Effector memory CD4-positive, alpha-beta T cell (primary cell): ENCODE results near the gene SLC2A4RG.
A peak's percentile ranks its signal among the peaks of the same experiment; 100 is the strongest.
"Not testable (repeated sequence)": the region's sequence is repeated elsewhere in the genome, so short reads cannot be mapped to it uniquely, and the experiment has no call there.

ENCODE experiments used
- DNase-seq, 3 donors: peaks; one replicate each; pipeline ENCODE4 v3.0.0-alpha.2; 2020
- H3K27ac ChIP-seq: 2 replicates; pipeline ENCODE4 v1.7.0; 2013; ENCODE audit warnings: mild to moderate bottlenecking, low read length, moderate library complexity; ENCODE audit not compliant: insufficient read depth, poor library complexity, severe bottlenecking
- H3K27me3 ChIP-seq: replicated peaks from 2 replicates; pipeline ENCODE4 v1.7.0; 2013; ENCODE audit warnings: mild to moderate bottlenecking, low read length; ENCODE audit not compliant: insufficient read depth, control insufficient read depth, poor library complexity, severe bottlenecking
- H3K36me3 ChIP-seq: 2 replicates; pipeline ENCODE4 v1.7.0; 2013; ENCODE audit warnings: mild to moderate bottlenecking, low read length, moderate library complexity; ENCODE audit not compliant: control insufficient read depth, insufficient read depth
- H3K4me1 ChIP-seq: 2 replicates; pipeline ENCODE4 v1.7.0; 2013; ENCODE audit warnings: low read length, mild to moderate bottlenecking; ENCODE audit not compliant: control insufficient read depth, insufficient read depth, poor library complexity, severe bottlenecking
- H3K4me3 ChIP-seq: 2 replicates; pipeline ENCODE4 v1.7.0; 2013; ENCODE audit warnings: low read length, low read depth, mild to moderate bottlenecking; ENCODE audit not compliant: insufficient read depth, poor library complexity, severe bottlenecking
- H3K9me3 ChIP-seq: 2 replicates; pipeline ENCODE4 v1.7.0; 2013; ENCODE audit warnings: mild to moderate bottlenecking, low read length, moderate library complexity; ENCODE audit not compliant: control insufficient read depth

Gene SLC2A4RG

DNA sequence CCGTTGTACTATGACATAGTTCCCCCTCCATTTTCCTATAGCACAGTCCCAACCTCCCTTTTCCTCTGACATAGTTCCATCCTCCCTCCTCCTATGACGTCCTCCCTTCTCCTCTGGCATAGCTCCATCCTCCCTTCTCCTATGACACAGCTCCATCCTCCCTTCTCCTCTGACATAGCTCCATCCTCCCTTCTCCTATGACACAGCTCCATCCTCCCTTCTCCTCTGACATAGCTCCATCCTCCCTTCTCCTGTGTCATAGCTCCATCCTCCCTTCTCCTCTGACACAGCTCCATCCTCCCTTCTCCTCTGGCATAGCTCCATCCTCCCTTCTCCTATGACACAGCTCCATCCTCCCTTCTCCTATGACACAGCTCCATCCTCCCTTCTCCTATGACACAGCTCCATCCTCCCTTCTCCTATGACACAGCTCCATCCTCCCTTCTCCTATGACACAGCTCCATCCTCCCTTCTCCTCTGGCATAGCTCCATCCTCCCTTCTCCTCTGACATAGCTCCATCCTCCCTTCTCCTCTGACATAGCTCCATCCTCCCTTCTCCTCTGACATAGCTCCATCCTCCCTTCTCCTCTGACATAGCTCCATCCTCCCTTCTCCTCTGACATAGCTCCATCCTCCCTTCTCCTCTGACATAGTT is 16.5 kb upstream of the SLC2A4RG start:
- H3K9me3 ChIP-seq, H3K27ac ChIP-seq, DNase-seq, H3K27me3 ChIP-seq, H3K4me3 ChIP-seq: not testable (repeated sequence)
- H3K4me1 ChIP-seq = peaks cover 11% of the 10 kb centered on the region
- H3K36me3 ChIP-seq = peaks cover 15% of the 10 kb centered on the region

DNA sequence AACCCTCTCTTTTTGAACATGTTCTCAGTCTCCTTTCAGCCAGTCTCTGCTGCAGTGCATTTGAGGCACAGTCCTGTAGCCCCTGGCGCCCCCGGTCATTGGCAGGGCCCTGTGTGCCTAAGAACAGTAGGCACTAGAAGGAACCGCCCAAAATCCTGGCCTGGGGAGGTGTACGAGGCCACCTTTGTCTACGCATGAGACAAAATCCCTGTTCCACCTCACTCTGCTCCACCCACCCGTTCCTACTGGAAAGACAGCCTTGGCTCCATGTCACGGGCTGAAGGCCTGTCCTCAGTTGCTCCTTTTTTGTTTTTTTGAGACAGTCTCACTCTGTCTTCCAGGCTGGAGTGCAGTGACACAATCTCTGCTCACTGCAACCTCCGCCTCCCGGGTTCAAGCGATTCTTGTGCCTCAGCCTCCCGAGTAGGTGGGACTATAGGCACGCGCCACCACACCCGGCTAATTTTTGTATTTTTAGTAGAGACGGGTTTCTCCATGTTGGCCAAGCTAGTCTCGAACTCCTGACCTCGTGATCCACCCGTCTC is 9.3 kb upstream of the SLC2A4RG start:
- H3K27ac ChIP-seq = peak overlapping the region; percentile 42

DNA sequence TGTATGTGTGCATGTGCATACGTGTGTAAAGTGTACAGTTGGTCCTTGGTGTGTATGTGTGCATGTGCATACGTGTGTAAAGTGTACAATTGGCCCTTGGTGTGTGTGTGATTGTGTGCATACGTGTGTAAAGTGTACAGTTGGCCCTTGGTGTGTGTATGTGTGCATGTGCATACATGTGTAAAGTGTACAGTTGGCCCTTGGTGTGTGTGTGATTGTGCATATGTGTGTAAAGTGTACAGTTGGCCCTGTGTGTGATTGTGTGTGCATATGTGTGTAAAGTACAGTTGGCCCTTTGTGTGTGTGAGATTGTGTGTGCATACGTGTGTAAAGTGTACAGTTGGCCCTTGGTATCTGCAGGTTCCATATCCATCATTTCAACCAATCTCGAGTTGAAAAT is 8.2 kb upstream of the SLC2A4RG start:
- Histone ChIP-seq H3K4me1 (peaks cover 48% of the 10 kb centered on the region), H3K27me3 (no peaks in the 10 kb centered on the region), H3K36me3 (peaks cover 25% of the 10 kb centered on the region), H3K4me3 (no peak overlapping the region), H3K27ac (no peak overlapping the region), H3K9me3 (no peaks in the 10 kb centered on the region)
- DNase-seq = no peak

More for the DNA sequence above, 9.3 kb upstream of the SLC2A4RG start:
- Histone ChIP-seq H3K4me1 (peaks cover 42% of the 10 kb centered on the region), H3K36me3 (peaks cover 20% of the 10 kb centered on the region)
- not testable (repeated sequence) for H3K27me3 ChIP-seq, H3K9me3 ChIP-seq, DNase-seq, H3K4me3 ChIP-seq

DNA sequence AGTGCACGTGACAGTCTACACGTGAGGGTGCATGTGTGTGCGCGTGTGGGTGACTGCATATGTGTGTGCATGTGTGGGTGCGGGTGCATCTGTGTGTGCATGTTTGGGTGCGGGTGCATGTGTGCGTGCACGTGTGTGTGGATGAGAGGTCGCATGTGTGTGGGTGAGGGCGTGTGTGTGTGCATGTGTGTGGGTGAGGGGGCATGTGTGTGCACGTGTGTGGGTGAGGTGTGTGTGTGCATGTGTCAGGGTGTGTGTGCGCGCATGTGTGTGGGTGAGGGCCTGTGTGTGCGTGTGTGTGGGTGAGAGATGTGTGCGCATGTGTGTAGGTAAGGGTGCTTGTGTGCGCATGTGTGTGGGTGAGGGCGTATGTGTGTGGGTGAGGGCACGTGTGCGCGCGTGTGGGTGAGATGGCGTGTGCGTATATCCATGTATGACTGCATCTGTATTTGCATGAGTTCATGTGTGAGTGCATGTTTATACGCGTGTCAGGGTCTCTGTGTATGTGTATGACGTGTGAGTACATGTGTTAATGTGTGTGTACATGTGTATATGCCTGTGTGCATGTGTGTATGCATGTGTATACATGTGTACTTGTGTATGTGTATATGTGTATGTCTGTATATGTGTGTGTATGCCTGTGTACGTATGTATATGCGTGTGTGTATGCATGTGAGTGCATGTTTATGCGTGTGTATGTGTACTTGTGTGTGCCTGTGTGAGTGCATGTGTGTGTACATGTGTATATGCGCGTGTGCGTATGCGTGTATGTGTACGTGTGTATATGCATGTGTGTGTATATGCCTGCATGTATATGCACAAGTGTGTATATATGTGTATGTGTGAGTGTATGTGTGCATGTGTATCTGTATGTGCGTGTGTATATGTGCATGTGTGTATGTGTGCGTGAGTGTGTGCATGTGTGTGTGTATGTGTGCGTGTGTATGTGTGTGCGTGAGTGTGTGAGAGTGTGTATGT is 7.2 kb upstream of the SLC2A4RG start:
- Histone ChIP-seq H3K27ac (no peak overlapping the region), H3K4me1 (peaks cover 44% of the 10 kb centered on the region), H3K4me3 (no peak overlapping the region), H3K9me3 (no peaks in the 10 kb centered on the region), H3K36me3 (peaks cover 25% of the 10 kb centered on the region), H3K27me3 (no peaks in the 10 kb centered on the region)
- DNase-seq = no peak

DNA sequence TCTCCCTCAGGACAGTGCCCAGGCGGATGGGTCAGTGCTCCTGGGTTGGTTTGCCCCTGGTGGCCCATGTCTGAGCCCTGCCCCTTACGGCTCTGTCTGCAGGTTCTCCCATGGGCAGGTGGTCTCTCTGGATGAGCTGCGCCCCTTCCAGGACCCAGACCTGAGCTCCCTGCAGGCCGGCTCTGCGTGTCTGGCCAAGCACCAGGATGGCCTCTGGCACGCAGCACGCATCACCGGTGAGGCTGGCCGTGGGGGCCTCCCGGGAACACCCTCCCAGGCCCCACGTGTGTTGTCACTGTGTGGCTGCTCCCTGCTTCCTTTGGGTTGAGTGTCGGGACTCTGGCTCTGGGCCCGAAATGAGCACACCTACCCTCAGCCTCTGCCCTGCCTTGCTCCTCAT is 6.5 kb upstream of the SLC2A4RG start:
- Histone ChIP-seq H3K4me1 (peaks cover 37% of the 10 kb centered on the region), H3K9me3 (no peaks in the 10 kb centered on the region), H3K27me3 (no peaks in the 10 kb centered on the region), H3K4me3 (no peak overlapping the region), H3K36me3 (peaks cover 25% of the 10 kb centered on the region), H3K27ac (no peak overlapping the region)
- DNase-seq = no peak

DNA sequence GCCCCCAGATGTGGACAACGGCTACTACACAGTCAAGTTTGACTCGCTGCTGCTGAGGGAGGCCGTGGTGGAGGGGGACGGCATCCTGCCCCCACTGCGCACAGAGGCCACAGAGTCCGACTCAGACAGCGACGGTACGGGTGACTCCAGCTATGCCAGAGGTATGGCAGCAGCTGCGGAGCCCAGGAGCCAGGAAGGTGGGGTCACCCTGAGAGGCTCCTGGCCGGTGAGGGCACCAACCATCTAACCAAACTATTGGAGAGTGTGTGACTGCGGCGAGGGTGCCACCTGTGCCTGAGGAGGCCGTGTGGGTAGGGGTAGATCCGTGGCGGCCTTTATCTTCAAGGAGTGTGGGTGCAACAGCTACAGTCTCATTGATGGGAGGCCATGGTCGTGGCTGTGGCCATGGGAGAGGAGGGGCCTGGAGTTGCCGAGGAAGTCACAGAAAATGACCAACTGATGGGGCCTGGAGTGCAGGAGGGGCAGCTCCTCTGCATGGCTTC is 5.9 kb upstream of the SLC2A4RG start:
- no peak for DNase-seq
- Histone ChIP-seq H3K27me3 (no peaks in the 10 kb centered on the region), H3K27ac (no peak overlapping the region), H3K4me1 (peaks cover 37% of the 10 kb centered on the region), H3K4me3 (no peak overlapping the region), H3K36me3 (peaks cover 25% of the 10 kb centered on the region), H3K9me3 (no peaks in the 10 kb centered on the region)

DNA sequence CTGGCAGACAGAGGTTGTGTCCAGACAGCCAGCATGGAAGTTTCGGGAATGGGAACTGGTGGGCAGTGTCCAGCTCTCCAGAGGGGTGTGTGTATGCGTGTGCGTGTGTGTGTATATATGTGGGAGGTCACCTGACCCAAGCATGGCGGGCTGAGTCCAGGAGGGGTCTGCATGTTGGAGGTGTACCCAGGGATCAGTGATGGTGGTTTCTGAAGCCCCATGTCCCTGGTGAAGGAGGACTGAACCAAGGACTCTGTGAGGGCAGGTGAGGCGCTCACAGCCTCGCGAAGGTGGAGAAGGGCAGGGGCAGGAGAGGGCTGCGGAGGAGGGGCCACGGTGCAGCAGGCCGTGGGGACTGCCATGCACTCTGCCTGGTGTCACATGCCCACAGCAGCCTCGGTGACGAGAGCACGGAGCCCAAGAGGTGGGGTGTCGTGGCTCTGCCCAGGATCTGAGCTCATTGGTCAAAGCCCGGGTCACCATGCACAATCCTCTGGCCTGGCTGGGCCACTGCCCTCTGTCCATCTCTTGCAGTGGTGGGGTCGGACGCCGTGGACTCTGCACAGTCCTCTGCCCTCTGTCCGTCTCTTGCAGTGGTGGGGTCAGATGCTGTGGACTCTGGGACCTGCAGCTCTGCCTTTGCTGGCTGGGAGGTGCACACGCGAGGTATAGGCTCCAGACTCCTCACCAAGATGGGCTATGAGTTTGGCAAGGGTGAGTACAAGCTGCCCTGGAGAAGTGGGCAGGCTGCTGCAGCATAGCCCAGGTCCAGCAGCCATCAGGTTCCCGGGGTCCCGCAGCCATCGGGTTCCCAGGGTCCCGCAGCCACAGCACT is 5.2 kb upstream of the SLC2A4RG start:
- Histone ChIP-seq H3K27ac (no peak overlapping the region), H3K4me1 (peaks cover 43% of the 10 kb centered on the region), H3K4me3 (no peak overlapping the region), H3K9me3 (no peaks in the 10 kb centered on the region), H3K27me3 (no peaks in the 10 kb centered on the region), H3K36me3 (peaks cover 25% of the 10 kb centered on the region)
- no peak for DNase-seq

DNA sequence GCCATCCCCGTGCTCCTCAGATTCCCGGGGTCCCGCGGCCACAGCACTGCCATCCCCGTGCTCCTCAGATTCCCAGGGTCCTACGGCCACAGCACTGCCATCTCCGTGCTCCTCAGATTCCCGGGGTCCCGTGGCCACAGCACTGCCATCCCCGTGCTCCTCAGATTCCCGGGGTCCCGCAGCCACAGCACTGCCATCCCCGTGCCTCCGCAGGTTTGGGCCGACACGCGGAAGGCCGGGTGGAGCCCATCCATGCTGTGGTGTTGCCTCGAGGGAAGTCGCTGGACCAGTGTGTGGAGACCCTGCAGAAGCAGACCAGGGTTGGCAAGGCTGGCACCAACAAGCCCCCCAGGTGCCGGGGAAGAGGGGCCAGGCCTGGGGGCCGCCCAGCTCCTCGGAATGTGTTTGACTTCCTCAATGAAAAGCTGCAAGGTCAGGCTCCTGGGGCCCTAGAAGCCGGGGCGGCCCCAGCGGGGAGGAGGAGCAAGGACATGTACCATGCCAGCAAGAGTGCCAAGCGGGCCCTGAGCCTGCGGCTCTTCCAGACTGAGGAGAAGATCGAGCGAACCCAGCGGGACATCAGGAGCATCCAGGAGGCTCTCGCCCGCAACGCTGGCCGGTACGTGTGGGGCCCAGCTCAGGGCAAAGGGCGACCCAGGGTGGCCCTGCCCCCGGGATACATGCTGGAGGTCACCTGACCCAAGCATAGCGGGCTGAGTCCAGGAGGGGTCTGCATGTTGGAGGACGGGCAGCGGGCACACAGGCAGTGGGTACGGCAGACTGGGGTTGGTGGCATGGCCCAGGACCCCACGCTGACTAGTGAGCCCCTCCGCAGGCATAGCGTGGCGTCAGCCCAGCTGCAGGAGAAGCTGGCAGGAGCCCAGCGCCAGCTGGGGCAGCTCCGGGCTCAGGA is 4.4 kb upstream of the SLC2A4RG start:
- H3K27ac ChIP-seq = peak overlapping the region; percentile 55
- H3K36me3 ChIP-seq = peaks cover 25% of the 10 kb centered on the region
- H3K4me3 ChIP-seq = no peak overlapping the region
- no peaks in the 10 kb centered on the region for H3K9me3 ChIP-seq
- H3K4me1 ChIP-seq = peaks cover 36% of the 10 kb centered on the region
- H3K27me3 ChIP-seq = no peaks in the 10 kb centered on the region
- DNase-seq = no peak
